Hepatic stellate cell (primary cell): ENCODE results near the gene UBE2S.
"Not testable (repeated sequence)": the region's sequence is repeated elsewhere in the genome, so short reads cannot be mapped to it uniquely, and the experiment has no call there.

Experiments
- DNase-seq: peaks from one replicate; pipeline ENCODE4 v3.0.0; 2011; ENCODE audit warnings: low spot score

Gene UBE2S

GRCh38 chr19:55440411-55441105, 33.0 kb upstream of the UBE2S start:
- DNase-seq, result no peak

- DNase-seq, result no peak
Measured at GRCh38 chr19:55439052-55439451, 31.5 kb upstream of the UBE2S start.

GRCh38 chr19:55437410-55437809, 29.8 kb upstream of the UBE2S start:
- peak; percentile 79 for DNase-seq

- no peak for DNase-seq
Measured at GRCh38 chr19:55436847-55437246, 29.3 kb upstream of the UBE2S start.

GRCh38 chr19:55435020-55435419, 27.4 kb upstream of the UBE2S start:
- no peak for DNase-seq

GRCh38 chr19:55434356-55434919, 26.9 kb upstream of the UBE2S start:
- no peak for DNase-seq

- no peak for DNase-seq
Measured at GRCh38 chr19:55433292-55433691, 25.7 kb upstream of the UBE2S start.

- no peak for DNase-seq
Measured at GRCh38 chr19:55432241-55432959, 24.8 kb upstream of the UBE2S start.

GRCh38 chr19:55431183-55431582, 23.6 kb upstream of the UBE2S start:
- no peak for DNase-seq

GRCh38 chr19:55426042-55426441, 18.5 kb upstream of the UBE2S start:
- DNase-seq, result no peak

GRCh38 chr19:55424518-55424917, 16.9 kb upstream of the UBE2S start:
- DNase-seq, result no peak

GRCh38 chr19:55423225-55424005, 15.8 kb upstream of the UBE2S start:
- DNase-seq, result no peak

GRCh38 chr19:55421281-55421680, 13.7 kb upstream of the UBE2S start:
- DNase-seq, result not testable (repeated sequence)

- no peak for DNase-seq
Measured at GRCh38 chr19:55419624-55420236, 12.1 kb upstream of the UBE2S start.

- no peak for DNase-seq
Measured at GRCh38 chr19:55419103-55419502, 11.5 kb upstream of the UBE2S start.

GRCh38 chr19:55418185-55418584, 10.6 kb upstream of the UBE2S start:
- DNase-seq, result peak; percentile 85

- no peak for DNase-seq
Measured at GRCh38 chr19:55410168-55410567, 2.6 kb upstream of the UBE2S start.

- not testable (repeated sequence) for DNase-seq
Measured at GRCh38 chr19:55409179-55409578, 1.6 kb upstream of the UBE2S start.

- no peak for DNase-seq
Measured at GRCh38 chr19:55408533-55408872, 915 bp upstream of the UBE2S start.

- DNase-seq, result peak; percentile 100
Measured at GRCh38 chr19:55407800-55408532, 378 bp upstream of the UBE2S start.

GRCh38 chr19:55406826-55407549, 600 bp downstream of the UBE2S start:
- DNase-seq, result peak; percentile 69
